Type B pancreatic cell (in vitro differentiated cells): ENCODE results near the gene KNDC1. TPM values are rescaled to one million over a fixed set of nuclear protein-coding genes. Genes with fewer than 3 reads are reported as not detected.

ENCODE experiments used
- DNase-seq: peaks from one replicate; pipeline ENCODE4 v3.0.0; 2021; ENCODE audit warnings: mixed read lengths; ENCODE audit not compliant: unreplicated experiment; ENCODE audit errors: extremely low spot score
- H3K27ac Mint-ChIP-seq: 2 replicates; pipeline ENCODE4 v1.8.0; 2021; ENCODE audit warnings: mild to moderate bottlenecking, mixed read lengths
- H3K27me3 Mint-ChIP-seq: 2 replicates; pipeline ENCODE4 v1.8.0; 2021; ENCODE audit warnings: mixed read lengths
- H3K36me3 Mint-ChIP-seq: 2 replicates; pipeline ENCODE4 v1.8.0; 2021; ENCODE audit warnings: mixed read lengths
- H3K4me1 Mint-ChIP-seq: one replicate; pipeline ENCODE4 v1.8.0; 2021; ENCODE audit warnings: mixed read lengths; ENCODE audit not compliant: unreplicated experiment
- H3K4me3 Mint-ChIP-seq: 2 replicates; pipeline ENCODE4 v1.8.0; 2021; ENCODE audit warnings: mild to moderate bottlenecking, mixed read lengths
- H3K9me3 Mint-ChIP-seq: 2 replicates; pipeline ENCODE4 v1.8.0; 2021; ENCODE audit warnings: mixed read lengths
- total RNA-seq: library from RNA; stranded (reverse); gene quantifications from 2 replicates; pipeline ENCODE4 v1.2.1, GENCODE V29; 2021; ENCODE audit warnings: low replicate concordance
- TF ChIP-seq, protein P1 (sequence below): fragments of 200-600 bp; sonication (generic); conservative IDR thresholded peaks from 2 replicates; pipeline ENCODE4 v1.5.0; 2021; ENCODE audit warnings: antibody characterized with exemption, mild to moderate bottlenecking

KNDC1 gene
- total RNA-seq, 1 donor from 2014 or later = 6.4 TPM

DNA sequence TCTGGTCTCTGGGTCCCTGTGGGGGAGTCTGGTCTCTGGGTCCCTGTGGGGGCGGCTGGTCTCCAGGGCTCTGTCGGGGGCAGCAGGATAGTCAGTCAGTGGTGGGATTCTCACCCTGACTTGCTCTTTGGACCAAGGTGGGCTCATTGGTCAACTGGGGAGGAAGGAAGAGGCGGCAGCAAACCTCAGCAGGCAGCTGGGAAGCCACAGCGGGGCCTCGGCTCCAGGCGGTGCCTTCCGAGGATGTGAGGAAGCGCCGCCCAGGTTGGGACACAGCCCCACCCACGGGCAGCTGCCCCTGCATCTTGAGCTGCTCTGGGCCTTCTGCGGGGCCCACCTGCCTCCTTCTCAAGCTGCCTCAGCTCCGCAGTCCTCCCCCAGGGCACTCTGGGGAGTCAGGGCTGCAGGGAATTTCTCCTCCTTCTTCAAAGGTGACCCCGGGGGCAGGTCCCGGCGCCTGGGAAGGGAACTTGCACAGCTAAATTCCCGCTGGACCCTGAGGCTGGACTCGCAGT, 20.4 kb upstream of the KNDC1 start:
- TF ChIP-seq, protein P1, sequence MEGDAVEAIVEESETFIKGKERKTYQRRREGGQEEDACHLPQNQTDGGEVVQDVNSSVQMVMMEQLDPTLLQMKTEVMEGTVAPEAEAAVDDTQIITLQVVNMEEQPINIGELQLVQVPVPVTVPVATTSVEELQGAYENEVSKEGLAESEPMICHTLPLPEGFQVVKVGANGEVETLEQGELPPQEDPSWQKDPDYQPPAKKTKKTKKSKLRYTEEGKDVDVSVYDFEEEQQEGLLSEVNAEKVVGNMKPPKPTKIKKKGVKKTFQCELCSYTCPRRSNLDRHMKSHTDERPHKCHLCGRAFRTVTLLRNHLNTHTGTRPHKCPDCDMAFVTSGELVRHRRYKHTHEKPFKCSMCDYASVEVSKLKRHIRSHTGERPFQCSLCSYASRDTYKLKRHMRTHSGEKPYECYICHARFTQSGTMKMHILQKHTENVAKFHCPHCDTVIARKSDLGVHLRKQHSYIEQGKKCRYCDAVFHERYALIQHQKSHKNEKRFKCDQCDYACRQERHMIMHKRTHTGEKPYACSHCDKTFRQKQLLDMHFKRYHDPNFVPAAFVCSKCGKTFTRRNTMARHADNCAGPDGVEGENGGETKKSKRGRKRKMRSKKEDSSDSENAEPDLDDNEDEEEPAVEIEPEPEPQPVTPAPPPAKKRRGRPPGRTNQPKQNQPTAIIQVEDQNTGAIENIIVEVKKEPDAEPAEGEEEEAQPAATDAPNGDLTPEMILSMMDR = no peak
- Mint-ChIP-seq H3K4me1 (peaks cover 13% of the 10 kb centered on the region), H3K27ac (no peak overlapping the region), H3K27me3 (peaks cover 8% of the 10 kb centered on the region), H3K36me3 (no peaks in the 10 kb centered on the region), H3K9me3 (no peaks in the 10 kb centered on the region), H3K4me3 (no peak overlapping the region)
- peak; percentile 68 for DNase-seq

DNA sequence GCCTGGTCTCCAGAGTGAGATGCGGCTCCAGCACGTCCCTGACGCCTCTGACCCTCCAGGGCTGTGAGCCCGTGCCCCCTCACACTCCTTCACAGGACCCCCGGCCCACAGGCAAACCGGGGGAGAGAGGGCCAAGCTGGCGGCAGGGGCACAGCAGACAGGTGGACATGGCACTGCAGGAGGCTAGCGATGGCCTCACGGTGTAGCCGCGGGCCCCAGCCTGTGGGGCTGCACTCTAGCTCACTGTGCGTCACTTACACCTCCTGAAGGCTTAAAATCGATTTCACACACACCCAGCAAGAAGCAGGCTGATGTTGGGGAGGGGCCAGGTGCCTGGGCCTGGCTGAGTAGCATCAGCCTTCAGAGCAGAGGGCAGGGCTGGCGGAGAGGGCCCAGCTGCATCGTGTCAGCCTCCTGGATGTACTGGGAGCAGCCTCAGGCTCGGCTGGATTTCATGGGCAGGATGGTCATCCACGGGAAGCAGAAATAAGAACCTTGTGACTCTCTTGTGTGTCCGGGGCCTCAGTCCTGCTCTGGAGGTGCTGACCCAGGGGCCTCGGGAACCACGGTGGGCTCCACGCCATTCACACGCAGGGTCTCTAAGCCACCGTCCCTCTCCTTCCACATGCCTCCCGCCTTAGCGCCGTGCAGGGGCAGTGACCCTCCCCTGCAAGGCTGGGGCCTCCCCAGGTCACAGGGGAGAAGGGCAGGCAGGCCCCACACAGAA, 19.4 kb upstream of the KNDC1 start:
- DNase-seq = no peak
- TF ChIP-seq, protein P1 = no peak
- Mint-ChIP-seq H3K27me3 (peaks cover 10% of the 10 kb centered on the region), H3K4me3 (no peak overlapping the region), H3K4me1 (peaks cover 14% of the 10 kb centered on the region), H3K9me3 (no peaks in the 10 kb centered on the region), H3K36me3 (no peaks in the 10 kb centered on the region), H3K27ac (no peak overlapping the region)

DNA sequence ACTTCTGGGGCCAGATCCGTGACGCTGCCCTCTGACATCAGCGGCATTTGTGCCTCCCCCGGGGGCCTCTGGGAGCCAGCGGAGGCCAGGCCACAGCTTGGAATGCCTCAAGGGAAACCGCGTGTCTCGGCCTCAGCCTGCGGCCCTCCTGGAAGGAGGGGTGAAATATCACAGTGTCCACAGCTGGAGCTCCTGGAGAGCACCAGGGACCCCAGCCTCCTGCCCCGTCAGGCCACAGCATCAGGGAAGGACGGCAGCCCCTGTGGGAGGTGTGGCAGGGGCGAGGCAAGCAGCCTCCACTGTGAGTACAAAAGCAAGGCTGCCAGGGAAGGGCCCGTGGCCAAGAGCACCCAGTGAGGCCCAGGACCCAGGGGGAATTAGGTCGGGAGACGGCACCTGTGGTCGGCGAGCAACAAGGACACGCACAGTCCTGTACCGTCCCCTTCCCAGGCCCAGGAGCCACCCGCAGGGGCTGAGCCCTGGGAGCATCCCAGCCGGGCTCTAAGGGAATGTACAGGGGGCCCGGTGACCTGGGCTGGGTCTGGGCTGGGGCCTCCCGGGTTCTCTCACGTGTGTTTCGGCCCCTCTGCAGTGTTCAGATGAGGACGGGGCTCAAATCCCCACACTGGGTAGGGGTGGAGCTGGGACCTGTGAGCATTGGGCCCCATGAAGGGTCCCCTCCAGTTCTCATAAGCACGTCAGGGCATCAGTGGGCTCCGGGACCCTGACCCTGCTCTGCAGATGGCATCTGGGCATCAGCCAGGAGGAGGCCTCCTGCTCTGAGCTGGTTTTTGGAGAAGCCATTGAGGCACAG, 18.7 kb upstream of the KNDC1 start:
- Mint-ChIP-seq H3K9me3 (no peaks in the 10 kb centered on the region), H3K36me3 (no peaks in the 10 kb centered on the region), H3K27ac (no peak overlapping the region), H3K27me3 (peaks cover 12% of the 10 kb centered on the region), H3K4me3 (no peak overlapping the region), H3K4me1 (peaks cover 14% of the 10 kb centered on the region)
- peak; percentile 68 for DNase-seq
- TF ChIP-seq, protein P1 = no peak

- Mint-ChIP-seq H3K36me3 (no peaks in the 10 kb centered on the region), H3K27me3 (peaks cover 18% of the 10 kb centered on the region), H3K9me3 (peaks cover 4% of the 10 kb centered on the region), H3K27ac (no peak overlapping the region), H3K4me3 (no peak overlapping the region), H3K4me1 (peaks cover 14% of the 10 kb centered on the region)
- no peak for DNase-seq
- TF ChIP-seq, protein P1 = no peak
Measured at GRCh38 chr10:133141958-133142340, 18.1 kb upstream of the KNDC1 start.

GRCh38 chr10:133142523-133143199, 17.4 kb upstream of the KNDC1 start:
- TF ChIP-seq, protein P1 = no peak
- Mint-ChIP-seq H3K27ac (no peak overlapping the region), H3K4me3 (no peak overlapping the region), H3K9me3 (peaks cover 4% of the 10 kb centered on the region), H3K27me3 (peaks cover 25% of the 10 kb centered on the region), H3K4me1 (peaks cover 14% of the 10 kb centered on the region), H3K36me3 (no peaks in the 10 kb centered on the region)
- DNase-seq = no peak
